HuH-7.5 (cell line): ENCODE measurements around the gene TMEM260.
"Not testable (repeated sequence)": the region's sequence is repeated elsewhere in the genome, so short reads cannot be mapped to it uniquely, and the experiment has no call there.

Source experiments
- DNase-seq: peaks from one replicate; pipeline ENCODE4 v3.0.0; 2011; ENCODE audit warnings: low spot score

TMEM260 gene

GRCh38 chr14:56676042-56676441, 96.4 kb downstream of the TMEM260 start:
- no peak for DNase-seq

- DNase-seq: no peak
Measured at GRCh38 chr14:56678838-56679237, 99.2 kb downstream of the TMEM260 start.

- no peak for DNase-seq
Measured at GRCh38 chr14:56686416-56686815, 106.8 kb downstream of the TMEM260 start.

GRCh38 chr14:56687123-56687522, 107.5 kb downstream of the TMEM260 start:
- no peak for DNase-seq

- no peak for DNase-seq
Measured at GRCh38 chr14:56694609-56695008, 115.0 kb downstream of the TMEM260 start.

- DNase-seq: not testable (repeated sequence)
Measured at GRCh38 chr14:56695216-56695615, 115.6 kb downstream of the TMEM260 start.
